Adrenal gland (tissue), 12 donors: ENCODE measurements around the gene NENF. TPM values are rescaled to one million over a fixed set of nuclear protein-coding genes. Genes with fewer than 3 reads are reported as not detected.
A peak's percentile ranks its signal among the peaks of the same experiment; 100 is the strongest.

Source experiments
- DNase-seq, 7 donors: peaks; one replicate each; pipeline ENCODE4 v3.0.0-alpha.2; 2019 to 2020
- H3K27ac ChIP-seq, 5 donors: fragments of 200-600 bp; sonication (generic) in 4 of 5; 1 replicate in 3 of 5; 2 replicates in 2 of 5; pipeline versions ENCODE4 v1.5.1 to v1.8.0; 2016 to 2020; ENCODE audit warnings: mild to moderate bottlenecking in 1 of 5
- H3K27me3 ChIP-seq: fragments of 200-600 bp; 2 replicates; pipeline ENCODE4 v1.8.0; 2021
- H3K36me3 ChIP-seq, 2 donors: fragments of 200-600 bp; replicated peaks in 1 of 2; 1 replicate in 1 of 2; 2 replicates in 1 of 2; pipeline versions ENCODE4 v1.5.1 to v1.8.0; 2018 to 2022
- H3K4me1 ChIP-seq, 2 donors: fragments of 200-600 bp; replicated peaks in 1 of 2; 1 replicate in 1 of 2; 2 replicates in 1 of 2; pipeline versions ENCODE4 v1.5.1 to v1.8.0; 2018 to 2021
- H3K4me3 ChIP-seq, 4 donors: fragments of 200-600 bp; sonication (generic) in 3 of 4; one replicate each; pipeline ENCODE4 v1.5.1; 2016 to 2018
- H3K9me3 ChIP-seq, 3 donors: fragments of 200-600 bp; sonication (generic) in 1 of 3; replicated peaks in 1 of 3; 1 replicate in 2 of 3; 2 replicates in 1 of 3; pipeline versions ENCODE4 v1.5.1 to v1.8.0; 2016 to 2021
- POLR2A ChIP-seq, 2 donors: fragments of 450-650 bp; IDR thresholded peaks; one replicate each; pipeline ENCODE4 v1.6.1; 2017; ENCODE audit warnings: antibody characterized with exemption in 2 of 2, mild to moderate bottlenecking in 2 of 2, moderate library complexity in 1 of 2
- WGBS, 4 donors: extraction: QIAGEN DNeasy Blood & Tissue Kit in 2 of 4; methylation state at CpG; one replicate each; pipeline versions ENCODE4 v1.1.5 to v1.1.7; 2013 to 2017; 5-methylcytosine and 5-hydroxymethylcytosine counted together
- intact Hi-C, 2 donors: fragments of 100-400 bp; cut with DNase I; formaldehyde crosslinking; loops; one replicate each; pipeline versions ENCODE4 v1.14.1 to v1.15.0; 2022 to 2023
- polyA plus RNA-seq, 3 donors: library from polyadenylated mRNA; stranded (reverse); fragments of 200-250 nt in 2 of 3; fragments of 350-450 nt in 1 of 3; fragmentation: Illumina TruSeq in 1 of 3; extraction: RNeasy Lipid Tissue Mini Kit (QIAGEN cat#74804) in 1 of 3; gene quantifications; one replicate each; pipeline ENCODE4 v1.2.3, GENCODE V29; 2013 to 2014
- total RNA-seq, 9 donors: library from RNA; depleted of rRNA in 4 of 9; stranded (reverse); fragments of >200 nt in 4 of 9; fragments of 120-200 nt in 1 of 9; fragmentation: NEBNext Ultra II Directional in 1 of 9; extraction: Animal tissue kit (Norgen Biotek cat#: 25700) in 1 of 9; gene quantifications; one replicate each; pipeline versions ENCODE4 v1.1.0 to v1.2.4, GENCODE V29; 2013 to 2023
- TF ChIP-seq, protein P1 (sequence below), 6 experiments: fragments of 450-650 bp in 4 of 6; fragments of 200-600 bp in 2 of 6; sonication (generic) in 1 of 6; IDR thresholded peaks; 1 replicate in 5 of 6; 2 replicates in 1 of 6; pipeline versions ENCODE4 v1.5.1 to v1.8.0; 2016 to 2021; ENCODE audit warnings: antibody characterized with exemption in 6 of 6, mild to moderate bottlenecking in 2 of 6, moderate library complexity in 1 of 6
- donor health status: healthy with polysubstance abuse.
- donor health status: Bipolar disorder and iron deficiency.
- donor health status: DM: yes; HTN: yes; CAD: no.
- donor health status: DM: no; HTN: no; CAD: no.
- donor health status: DM: no; HTN: no; CAD: no.
- donor health status: DM: yes; HTN: yes; CAD: no.

NENF gene
- total and polyA plus RNA-seq, 12 donors: 42.6 to 226 (median 82.2) TPM

DNA sequence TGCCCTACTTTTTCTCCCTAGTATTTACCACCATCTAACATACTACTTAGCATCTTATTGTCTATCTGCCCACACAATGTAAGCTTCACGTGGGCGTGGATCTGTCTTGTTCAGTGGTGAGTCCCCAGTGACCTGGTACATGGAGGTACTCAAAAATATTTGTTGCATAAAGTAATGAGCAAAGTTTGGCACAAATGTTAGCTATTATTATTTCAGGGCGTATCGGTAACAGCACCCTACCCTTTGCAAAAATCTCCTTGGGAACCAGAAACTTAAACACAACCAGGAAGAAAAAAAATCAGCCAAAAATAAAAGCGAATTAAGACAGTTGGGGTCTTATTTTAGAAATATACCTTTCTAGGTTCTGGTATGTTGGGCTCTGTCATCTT is 454 bp upstream of the NENF start:
- Histone ChIP-seq H3K27ac (peak overlapping the region in 3 of 5 donors; percentile 75 to 89 (median 79)), H3K9me3 (no peaks in the 10 kb centered on the region), H3K4me3 (peak overlapping the region in 2 of 4 donors; percentile 80 to 95), H3K27me3 (no peaks in the 10 kb centered on the region), H3K36me3 (no peaks in the 10 kb centered on the region), H3K4me1 (peaks cover 11 to 13% of the 10 kb centered on the region in 2 donors)
- 25 to 31% (median 29%) methylated on average over 5 of the region's 5 CpGs for WGBS, 4 donors
- DNase-seq: no peak
- TF ChIP-seq, protein P1, sequence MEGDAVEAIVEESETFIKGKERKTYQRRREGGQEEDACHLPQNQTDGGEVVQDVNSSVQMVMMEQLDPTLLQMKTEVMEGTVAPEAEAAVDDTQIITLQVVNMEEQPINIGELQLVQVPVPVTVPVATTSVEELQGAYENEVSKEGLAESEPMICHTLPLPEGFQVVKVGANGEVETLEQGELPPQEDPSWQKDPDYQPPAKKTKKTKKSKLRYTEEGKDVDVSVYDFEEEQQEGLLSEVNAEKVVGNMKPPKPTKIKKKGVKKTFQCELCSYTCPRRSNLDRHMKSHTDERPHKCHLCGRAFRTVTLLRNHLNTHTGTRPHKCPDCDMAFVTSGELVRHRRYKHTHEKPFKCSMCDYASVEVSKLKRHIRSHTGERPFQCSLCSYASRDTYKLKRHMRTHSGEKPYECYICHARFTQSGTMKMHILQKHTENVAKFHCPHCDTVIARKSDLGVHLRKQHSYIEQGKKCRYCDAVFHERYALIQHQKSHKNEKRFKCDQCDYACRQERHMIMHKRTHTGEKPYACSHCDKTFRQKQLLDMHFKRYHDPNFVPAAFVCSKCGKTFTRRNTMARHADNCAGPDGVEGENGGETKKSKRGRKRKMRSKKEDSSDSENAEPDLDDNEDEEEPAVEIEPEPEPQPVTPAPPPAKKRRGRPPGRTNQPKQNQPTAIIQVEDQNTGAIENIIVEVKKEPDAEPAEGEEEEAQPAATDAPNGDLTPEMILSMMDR (IDR thresholded peaks at IDR 0.05): no peak
- TF ChIP-seq POLR2A (IDR thresholded peaks at IDR 0.05): no peak
- intact Hi-C loops: no loop called here

DNA sequence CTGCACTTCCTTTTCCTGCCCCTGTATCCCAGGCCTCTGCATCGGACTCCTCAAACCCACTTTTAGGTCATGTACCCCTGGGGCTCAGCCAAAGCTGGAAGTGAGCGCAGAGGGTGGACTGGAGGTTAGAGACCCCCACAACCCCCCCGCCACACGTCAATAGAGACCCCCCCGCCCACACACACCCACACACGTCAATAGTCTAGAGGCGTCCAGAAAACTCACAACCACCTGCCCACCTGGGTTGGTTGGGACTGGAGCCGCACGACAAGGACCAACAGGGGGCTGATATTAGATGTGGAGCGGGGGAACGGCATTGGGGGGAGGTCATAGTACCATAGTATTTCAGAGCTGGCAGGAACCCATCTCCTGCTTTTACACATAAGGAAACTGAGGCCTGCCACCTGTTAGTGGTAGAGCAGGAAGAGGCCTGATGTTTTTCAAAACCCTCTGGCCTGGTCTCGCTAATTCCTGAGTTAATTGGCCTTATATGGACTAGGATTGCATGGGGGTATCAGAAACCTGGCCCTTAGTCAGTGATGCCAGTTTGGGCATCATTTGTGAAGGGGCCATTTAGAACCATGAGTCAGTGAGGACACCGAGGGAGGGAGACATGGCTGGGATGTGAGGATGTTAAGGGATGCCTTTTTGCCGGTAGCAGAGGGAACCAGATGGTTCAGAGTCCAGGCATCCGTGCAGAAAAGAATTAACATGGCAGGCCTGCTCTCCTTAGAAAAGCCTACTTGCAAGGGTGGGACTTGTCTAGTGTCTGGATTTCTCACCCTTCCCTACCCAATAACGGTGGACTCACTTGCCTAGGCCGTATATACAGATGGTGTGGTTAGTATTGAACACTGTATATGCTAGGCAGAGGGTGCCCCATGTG is 1.1 kb downstream of the NENF start:
- H3K9me3 ChIP-seq: no peaks in the 10 kb centered on the region
- peak overlapping the region in 3 of 5 donors; percentile 75 to 89 (median 79) for H3K27ac ChIP-seq
- intact Hi-C loops: no loop called here
- H3K4me1 ChIP-seq: peaks cover 11 to 13% of the 10 kb centered on the region in 2 donors
- no peaks in the 10 kb centered on the region for H3K27me3 ChIP-seq
- TF ChIP-seq, protein P1 (IDR thresholded peaks at IDR 0.05): peak in 1 of 6 experiments; percentile 9
- no peak for TF ChIP-seq POLR2A (IDR thresholded peaks at IDR 0.05)
- H3K4me3 ChIP-seq: peak overlapping the region in 2 of 4 donors; percentile 80 to 95
- H3K36me3 ChIP-seq: no peaks in the 10 kb centered on the region
- no peak for DNase-seq
- 63 to 71% (median 67%) methylated on average over 13 to 17 of the region's 17 CpGs for whole genome bisulfite sequencing, 4 donors

DNA sequence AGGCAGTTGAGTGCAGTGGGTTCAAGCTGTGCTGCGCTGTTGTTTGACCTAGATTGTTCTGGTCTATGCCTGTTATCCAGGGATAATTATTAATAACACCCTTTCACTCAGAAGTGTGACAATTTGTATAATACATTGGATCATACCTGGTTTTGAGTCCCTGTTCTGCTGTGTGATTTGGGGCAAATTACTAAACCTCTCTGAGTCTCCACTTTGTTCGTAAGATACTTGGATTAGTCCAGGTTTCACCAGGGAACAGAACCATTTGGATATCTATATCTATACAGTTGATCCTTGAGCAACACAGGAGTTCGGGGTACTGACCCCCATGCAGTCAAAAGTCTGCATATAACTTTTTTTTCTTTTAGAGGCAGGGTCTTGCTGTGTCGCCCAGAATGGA is 2.3 kb downstream of the NENF start:
- DNase-seq: no peak
- no peaks in the 10 kb centered on the region for H3K27me3 ChIP-seq
- H3K4me3 ChIP-seq: no peak overlapping the region
- no peaks in the 10 kb centered on the region for H3K36me3 ChIP-seq
- no peaks in the 10 kb centered on the region for H3K9me3 ChIP-seq
- WGBS, 4 donors: 97 to 99% (median 99%) methylated on average over 4 of the region's 4 CpGs
- intact Hi-C loops: no loop called here
- peaks cover 11 to 13% of the 10 kb centered on the region in 2 donors for H3K4me1 ChIP-seq
- no peak overlapping the region for H3K27ac ChIP-seq
- TF ChIP-seq POLR2A (IDR thresholded peaks at IDR 0.05): no peak
- TF ChIP-seq, protein P1 (IDR thresholded peaks at IDR 0.05): no peak

DNA sequence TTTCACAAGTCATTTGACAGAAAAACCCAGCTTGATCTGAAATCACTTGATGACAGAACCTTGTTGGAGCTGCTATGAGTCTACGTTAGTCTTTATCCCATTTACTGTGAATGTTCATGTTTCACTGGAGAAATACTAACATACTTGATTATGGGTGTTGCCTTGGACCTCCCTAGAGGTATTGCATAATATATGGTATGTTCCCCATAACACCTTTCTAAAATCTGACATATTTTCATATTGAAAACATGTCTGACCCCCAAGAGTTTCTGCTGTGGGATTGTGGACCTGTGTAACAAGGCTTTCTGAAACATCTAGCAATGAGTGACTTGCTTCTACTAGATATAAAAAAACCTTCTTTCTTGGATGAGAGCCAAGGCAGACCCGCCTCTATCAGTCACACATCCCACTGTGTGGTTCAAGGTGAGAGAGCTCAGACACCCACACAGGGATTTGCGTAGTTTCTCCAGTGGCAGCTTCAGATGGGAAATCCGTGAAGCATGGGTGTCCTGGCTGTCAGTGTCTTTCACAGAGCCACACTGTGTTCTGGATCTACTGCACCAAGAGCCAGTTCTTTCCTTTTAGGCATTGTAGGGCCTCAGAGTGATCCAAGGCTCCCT is 4.6 kb downstream of the NENF start:
- Histone ChIP-seq H3K27me3 (no peaks in the 10 kb centered on the region), H3K27ac (no peak overlapping the region), H3K36me3 (no peaks in the 10 kb centered on the region), H3K4me3 (no peak overlapping the region), H3K9me3 (no peaks in the 10 kb centered on the region), H3K4me1 (peaks cover 9 to 11% of the 10 kb centered on the region in 2 donors)
- intact Hi-C loops: no loop called here
- TF ChIP-seq POLR2A (IDR thresholded peaks at IDR 0.05): no peak
- TF ChIP-seq, protein P1 (IDR thresholded peaks at IDR 0.05): no peak
- DNase-seq: no peak
- 72 to 95% (median 82%) methylated on average over 1 to 4 of the region's 4 CpGs for WGBS, 4 donors
